DOHH2 (cell line): ENCODE measurements around the gene MBP.

Experiments used
- H3F3A ChIP-seq: fragments of 200-600 bp; sonication (generic), shearing (Covaris generic); 2 replicates; pipeline ENCODE4 v1.6.0; 2016; ENCODE audit warnings: antibody characterized with exemption, mild to moderate bottlenecking; ENCODE audit not compliant: control insufficient read depth, insufficient read depth
- H3K27ac ChIP-seq: fragments of 200-600 bp; sonication (generic); 2 replicates; pipeline ENCODE4 v1.5.1; 2014; ENCODE audit warnings: low read depth, mild to moderate bottlenecking, low read length, moderate library complexity
- H3K27me3 ChIP-seq: fragments of 200-600 bp; sonication (generic); 2 replicates; pipeline ENCODE4 v1.6.1; 2014; ENCODE audit warnings: mild to moderate bottlenecking, low read length, mixed read lengths; ENCODE audit not compliant: control insufficient read depth
- H3K36me3 ChIP-seq: fragments of 200-600 bp; sonication (generic); 2 replicates; pipeline ENCODE4 v1.6.1; 2014; ENCODE audit warnings: mild to moderate bottlenecking, low read length, moderate library complexity, mixed read lengths; ENCODE audit not compliant: control insufficient read depth
- H3K4me1 ChIP-seq: fragments of 200-600 bp; sonication (generic); 2 replicates; pipeline ENCODE4 v1.6.1; 2014; ENCODE audit warnings: mild to moderate bottlenecking, low read length, mixed read lengths; ENCODE audit not compliant: control insufficient read depth
- H3K4me2 ChIP-seq: fragments of 200-600 bp; sonication (generic); 2 replicates; pipeline ENCODE4 v1.6.0; 2014; ENCODE audit warnings: mild to moderate bottlenecking, low read length, moderate library complexity
- H3K4me3 ChIP-seq: fragments of 200-600 bp; sonication (generic); 2 replicates; pipeline ENCODE4 v1.5.1; 2014; ENCODE audit warnings: mild to moderate bottlenecking, low read length, mixed read lengths
- H3K79me2 ChIP-seq: fragments of 200-600 bp; sonication (generic); 2 replicates; pipeline ENCODE4 v1.6.1; 2014; ENCODE audit warnings: mild to moderate bottlenecking, low read length, mixed read lengths; ENCODE audit not compliant: control insufficient read depth
- H3K9me2 ChIP-seq: fragments of 200-600 bp; sonication (generic); replicated peaks from 2 replicates; pipeline ENCODE4 v1.6.1; 2014; ENCODE audit warnings: mild to moderate bottlenecking, low read length, mixed read lengths; ENCODE audit not compliant: control insufficient read depth
- H3K9me3 ChIP-seq: fragments of 200-600 bp; sonication (generic); 2 replicates; pipeline ENCODE4 v1.6.1; 2014; ENCODE audit warnings: antibody characterized with exemption, low read length, mixed read lengths; ENCODE audit not compliant: control insufficient read depth, insufficient read depth
- H4K20me1 ChIP-seq: fragments of 200-600 bp; sonication (generic); 2 replicates; pipeline ENCODE4 v1.6.0; 2014; ENCODE audit warnings: low read depth, mild to moderate bottlenecking, antibody characterized with exemption, low read length, moderate library complexity; ENCODE audit not compliant: control insufficient read depth, insufficient read depth
- EZH2phosphoT487 ChIP-seq: fragments of 200-600 bp; sonication (generic); IDR thresholded peaks from 2 replicates; pipeline ENCODE4 v1.6.1; 2017; ENCODE audit warnings: borderline replicate concordance, mild to moderate bottlenecking, antibody characterized with exemption, low read length, moderate library complexity, mixed read lengths
- TF ChIP-seq, protein P1 (sequence below): fragments of 200-600 bp; sonication (generic); IDR thresholded peaks from one replicate; pipeline ENCODE4 v1.5.1; 2014; ENCODE audit warnings: antibody characterized with exemption, mild to moderate bottlenecking, low read depth, low read length; ENCODE audit not compliant: poor library complexity, severe bottlenecking

The MBP gene

DNA sequence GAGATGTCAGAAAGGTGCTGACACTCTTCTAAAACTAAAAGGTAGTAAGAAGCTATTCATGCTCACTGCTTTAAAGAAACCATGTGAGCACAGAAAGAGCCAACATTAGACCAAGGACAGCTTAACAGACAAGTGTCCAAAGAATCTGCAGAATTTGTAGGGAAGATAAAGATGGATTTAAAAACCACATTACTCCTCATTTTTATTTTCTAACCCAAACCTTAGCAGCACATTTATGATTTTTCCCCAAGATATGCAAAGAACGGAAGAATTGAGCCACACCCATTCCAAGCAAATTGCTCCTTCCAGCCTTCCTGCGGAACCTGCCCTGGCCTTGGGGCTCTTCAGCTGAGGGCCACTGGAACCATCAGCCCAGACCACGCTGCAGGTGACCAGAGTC is 26.9 kb downstream of the MBP start:
- Histone ChIP-seq H3K4me2 (no peak overlapping the region), H3F3A (peaks cover 13% of the 10 kb centered on the region), H4K20me1 (no peaks in the 10 kb centered on the region), H3K27me3 (no peaks in the 10 kb centered on the region), H3K27ac (no peak overlapping the region), H3K4me3 (no peak overlapping the region), H3K4me1 (peaks cover 74% of the 10 kb centered on the region), H3K36me3 (peaks cover 27% of the 10 kb centered on the region), H3K79me2 (peaks cover 12% of the 10 kb centered on the region), H3K9me3 (no peaks in the 10 kb centered on the region), H3K9me2 (no peaks in the 10 kb centered on the region)
- TF ChIP-seq, protein P1, sequence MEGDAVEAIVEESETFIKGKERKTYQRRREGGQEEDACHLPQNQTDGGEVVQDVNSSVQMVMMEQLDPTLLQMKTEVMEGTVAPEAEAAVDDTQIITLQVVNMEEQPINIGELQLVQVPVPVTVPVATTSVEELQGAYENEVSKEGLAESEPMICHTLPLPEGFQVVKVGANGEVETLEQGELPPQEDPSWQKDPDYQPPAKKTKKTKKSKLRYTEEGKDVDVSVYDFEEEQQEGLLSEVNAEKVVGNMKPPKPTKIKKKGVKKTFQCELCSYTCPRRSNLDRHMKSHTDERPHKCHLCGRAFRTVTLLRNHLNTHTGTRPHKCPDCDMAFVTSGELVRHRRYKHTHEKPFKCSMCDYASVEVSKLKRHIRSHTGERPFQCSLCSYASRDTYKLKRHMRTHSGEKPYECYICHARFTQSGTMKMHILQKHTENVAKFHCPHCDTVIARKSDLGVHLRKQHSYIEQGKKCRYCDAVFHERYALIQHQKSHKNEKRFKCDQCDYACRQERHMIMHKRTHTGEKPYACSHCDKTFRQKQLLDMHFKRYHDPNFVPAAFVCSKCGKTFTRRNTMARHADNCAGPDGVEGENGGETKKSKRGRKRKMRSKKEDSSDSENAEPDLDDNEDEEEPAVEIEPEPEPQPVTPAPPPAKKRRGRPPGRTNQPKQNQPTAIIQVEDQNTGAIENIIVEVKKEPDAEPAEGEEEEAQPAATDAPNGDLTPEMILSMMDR: no peak
- TF ChIP-seq EZH2phosphoT487: no peak

DNA sequence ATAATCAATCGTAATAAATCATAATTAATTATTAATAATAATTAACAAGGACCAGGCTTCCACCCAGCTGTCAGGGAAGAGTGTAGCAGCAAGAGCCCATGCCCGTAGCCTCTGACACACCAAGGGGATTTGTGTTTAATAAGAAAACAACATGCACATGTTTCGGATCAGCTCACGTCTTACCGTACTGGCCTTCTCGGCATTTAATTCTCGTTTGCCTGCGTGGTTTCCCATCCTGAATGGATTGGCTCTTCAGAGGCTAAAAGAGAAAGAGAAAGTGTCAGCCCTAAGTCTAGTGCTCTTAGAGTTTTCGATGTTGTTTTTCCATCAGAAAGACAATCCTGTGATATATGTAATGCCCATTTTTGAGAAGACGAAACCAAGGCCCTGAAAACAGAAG is 27.6 kb downstream of the MBP start:
- no peaks in the 10 kb centered on the region for H3K27me3 ChIP-seq
- peaks cover 34% of the 10 kb centered on the region for H3K36me3 ChIP-seq
- no peaks in the 10 kb centered on the region for H3K9me2 ChIP-seq
- no peak overlapping the region for H3K27ac ChIP-seq
- peaks cover 81% of the 10 kb centered on the region for H3K4me1 ChIP-seq
- peaks cover 12% of the 10 kb centered on the region for H3K79me2 ChIP-seq
- H3K4me3 ChIP-seq: no peak overlapping the region
- H4K20me1 ChIP-seq: no peaks in the 10 kb centered on the region
- H3K4me2 ChIP-seq: no peak overlapping the region
- H3F3A ChIP-seq: peaks cover 13% of the 10 kb centered on the region
- H3K9me3 ChIP-seq: no peaks in the 10 kb centered on the region
- TF ChIP-seq EZH2phosphoT487: no peak
- TF ChIP-seq, protein P1: no peak

DNA sequence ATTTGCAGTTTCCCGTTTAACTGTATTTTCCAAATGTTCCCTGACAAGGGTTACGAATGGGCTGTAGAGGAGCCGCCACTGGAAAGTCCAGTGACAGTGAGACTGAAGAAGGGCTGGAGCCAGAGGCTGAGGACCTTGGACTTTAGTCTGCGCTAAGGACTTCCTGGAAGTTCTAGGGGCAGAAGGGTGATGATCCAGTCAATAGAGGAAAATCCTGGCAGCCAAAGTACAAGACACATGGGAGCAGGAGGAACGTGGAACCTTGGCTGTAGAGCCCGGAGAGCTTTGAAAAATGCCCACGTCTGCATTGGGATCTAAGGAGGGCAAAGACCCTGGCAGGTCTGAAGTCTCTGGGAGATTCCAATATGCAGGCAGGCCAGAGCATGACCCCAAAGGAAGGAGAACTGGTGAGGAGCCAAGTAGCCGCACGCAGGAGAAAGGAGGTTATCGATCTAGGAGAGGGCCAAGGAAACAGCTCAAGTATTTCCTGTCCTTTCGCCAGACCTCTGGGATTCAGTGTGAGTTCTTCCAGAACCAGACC is 28.5 kb downstream of the MBP start:
- H3K4me1 ChIP-seq: peaks cover 83% of the 10 kb centered on the region
- H3F3A ChIP-seq: peaks cover 14% of the 10 kb centered on the region
- peaks cover 16% of the 10 kb centered on the region for H3K79me2 ChIP-seq

More for the DNA sequence above, 28.5 kb downstream of the MBP start:
- peaks cover 1% of the 10 kb centered on the region; the same call in 1 of the 2 replicates for H4K20me1 ChIP-seq
- no peaks in the 10 kb centered on the region for H3K9me2 ChIP-seq
- H3K9me3 ChIP-seq: no peaks in the 10 kb centered on the region
- peaks cover 39% of the 10 kb centered on the region for H3K36me3 ChIP-seq
- no peak overlapping the region for H3K4me3 ChIP-seq
- no peak overlapping the region for H3K27ac ChIP-seq
- no peaks in the 10 kb centered on the region for H3K27me3 ChIP-seq
- H3K4me2 ChIP-seq: no peak overlapping the region
- TF ChIP-seq, protein P1: no peak
- no peak for TF ChIP-seq EZH2phosphoT487
